ENCODE measurements around the gene NKG7.
"Not testable (repeated sequence)": the region's sequence is repeated elsewhere in the genome, so short reads cannot be mapped to it uniquely, and the experiment has no call there.

The NKG7 gene, protein sequence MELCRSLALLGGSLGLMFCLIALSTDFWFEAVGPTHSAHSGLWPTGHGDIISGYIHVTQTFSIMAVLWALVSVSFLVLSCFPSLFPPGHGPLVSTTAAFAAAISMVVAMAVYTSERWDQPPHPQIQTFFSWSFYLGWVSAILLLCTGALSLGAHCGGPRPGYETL

GRCh38 chr19:51372649-51373504 lies at the start of gene NKG7:
NKG7 (minus strand) TSS chr19:51372654; CDS start chr19:51372535, 119 bp downstream.
- TF ChIP-seq, protein P1, sequence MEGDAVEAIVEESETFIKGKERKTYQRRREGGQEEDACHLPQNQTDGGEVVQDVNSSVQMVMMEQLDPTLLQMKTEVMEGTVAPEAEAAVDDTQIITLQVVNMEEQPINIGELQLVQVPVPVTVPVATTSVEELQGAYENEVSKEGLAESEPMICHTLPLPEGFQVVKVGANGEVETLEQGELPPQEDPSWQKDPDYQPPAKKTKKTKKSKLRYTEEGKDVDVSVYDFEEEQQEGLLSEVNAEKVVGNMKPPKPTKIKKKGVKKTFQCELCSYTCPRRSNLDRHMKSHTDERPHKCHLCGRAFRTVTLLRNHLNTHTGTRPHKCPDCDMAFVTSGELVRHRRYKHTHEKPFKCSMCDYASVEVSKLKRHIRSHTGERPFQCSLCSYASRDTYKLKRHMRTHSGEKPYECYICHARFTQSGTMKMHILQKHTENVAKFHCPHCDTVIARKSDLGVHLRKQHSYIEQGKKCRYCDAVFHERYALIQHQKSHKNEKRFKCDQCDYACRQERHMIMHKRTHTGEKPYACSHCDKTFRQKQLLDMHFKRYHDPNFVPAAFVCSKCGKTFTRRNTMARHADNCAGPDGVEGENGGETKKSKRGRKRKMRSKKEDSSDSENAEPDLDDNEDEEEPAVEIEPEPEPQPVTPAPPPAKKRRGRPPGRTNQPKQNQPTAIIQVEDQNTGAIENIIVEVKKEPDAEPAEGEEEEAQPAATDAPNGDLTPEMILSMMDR (IDR thresholded peaks at IDR 0.05; ENCODE audit: insufficient read depth, low read depth, low read length, missing control alignments): no peak
- peak within 1 kb of the TSS; percentile 24 for H3K4me3 ChIP-seq (ENCODE audit: low read depth, low read length)
- peak; percentile 80 for DNase-seq (ENCODE audit: low read depth)

DNA sequence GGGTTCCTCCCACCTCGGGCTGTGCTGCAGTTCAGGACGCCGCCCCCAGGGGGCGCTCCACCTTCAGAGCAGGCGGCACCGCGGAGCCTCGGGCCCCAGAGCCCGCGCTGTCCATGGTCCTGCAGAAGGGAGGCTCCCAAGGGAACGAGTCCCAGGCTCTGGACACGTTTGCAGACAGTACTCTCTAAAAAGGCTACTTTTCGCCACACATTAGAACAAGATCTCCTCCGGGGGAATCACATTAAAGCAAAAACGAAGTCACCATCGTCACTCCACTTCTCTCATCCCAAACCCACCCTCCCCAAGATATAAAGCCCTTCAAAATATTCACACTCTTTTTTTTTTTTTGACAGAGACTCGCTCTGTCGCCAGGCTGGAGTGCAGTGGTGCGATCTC lies 49.6 kb upstream of the NKG7 start:
- H3K4me3 ChIP-seq (ENCODE audit: low read depth, low read length): no peak overlapping the region
- TF ChIP-seq, protein P1 (IDR thresholded peaks at IDR 0.05; ENCODE audit: insufficient read depth, low read depth, low read length, missing control alignments): peak; percentile 99
- DNase-seq (ENCODE audit: low read depth): peak; percentile 86

DNA sequence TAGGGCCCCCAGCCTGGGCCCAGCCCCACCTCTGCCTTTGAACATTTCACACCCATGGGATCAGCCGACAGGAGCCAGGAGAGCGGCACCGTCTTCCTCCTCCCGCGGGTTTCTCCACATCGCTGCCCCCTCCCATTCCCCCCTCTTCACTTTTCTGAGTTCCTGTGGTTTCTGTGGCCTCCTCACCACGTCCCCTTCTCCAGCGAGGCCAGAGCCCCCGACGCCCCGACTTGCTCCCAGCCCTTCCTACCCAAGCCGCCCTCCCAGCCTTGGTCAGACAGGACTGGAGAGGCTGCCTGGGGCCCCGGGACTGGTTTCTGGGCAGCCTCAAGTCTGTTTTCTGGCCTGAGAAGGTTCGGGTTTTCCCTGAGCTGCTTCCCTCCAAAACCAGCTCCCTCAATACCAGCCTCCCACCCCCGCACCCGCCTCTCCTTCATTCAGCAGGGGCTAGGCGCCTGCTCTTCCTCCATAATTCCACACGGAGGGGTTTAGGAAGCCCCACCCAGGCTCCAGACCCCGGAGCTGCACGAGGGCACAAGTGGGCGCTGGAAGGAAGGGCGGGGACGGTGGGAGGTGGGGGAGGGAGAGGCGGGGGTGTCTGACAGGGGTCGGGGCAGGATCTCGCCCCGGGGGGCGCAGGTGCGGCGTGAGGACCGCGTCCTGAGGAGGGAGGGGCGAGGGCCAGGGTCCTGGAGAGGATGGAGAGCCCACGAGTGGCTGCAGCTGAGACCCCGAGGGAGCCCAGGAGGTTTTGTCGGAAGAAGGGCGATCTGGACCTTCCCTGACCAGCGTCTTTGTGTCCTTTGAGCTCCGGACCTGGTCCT lies 49.0 kb upstream of the NKG7 start:
- TF ChIP-seq, protein P1 (IDR thresholded peaks at IDR 0.05; ENCODE audit: insufficient read depth, low read depth, low read length, missing control alignments): no peak
- no peak for DNase-seq (ENCODE audit: low read depth)
- H3K4me3 ChIP-seq (ENCODE audit: low read depth, low read length): no peak overlapping the region

GRCh38 chr19:51420511-51420910 lies 48.1 kb upstream of the NKG7 start:
- H3K4me3 ChIP-seq (ENCODE audit: low read depth, low read length); DNase-seq (ENCODE audit: low read depth): not testable (repeated sequence)

DNA sequence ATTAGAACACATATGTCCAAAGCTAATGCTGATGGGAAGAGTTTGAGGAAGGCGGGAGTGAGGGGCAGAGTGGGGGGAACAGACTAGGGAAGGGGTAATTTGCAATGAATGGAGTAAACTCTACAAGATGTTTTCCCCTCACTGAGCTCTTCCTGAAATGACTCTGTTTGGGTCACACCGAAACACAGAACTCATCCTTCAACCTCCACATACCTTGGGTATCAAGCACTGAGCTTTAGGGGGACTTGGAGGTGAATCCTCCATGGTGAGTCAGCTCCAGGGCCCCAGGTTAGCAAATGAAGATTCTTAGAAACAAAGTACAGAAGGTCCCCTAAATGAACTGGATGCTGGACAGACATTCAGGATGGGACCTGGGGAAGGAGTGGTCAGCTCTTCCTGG lies 46.3 kb upstream of the NKG7 start:
- DNase-seq (ENCODE audit: low read depth): peak; percentile 41
- no peak overlapping the region for H3K4me3 ChIP-seq (ENCODE audit: low read depth, low read length)
- TF ChIP-seq, protein P1 (IDR thresholded peaks at IDR 0.05; ENCODE audit: insufficient read depth, low read depth, low read length, missing control alignments): no peak

DNA sequence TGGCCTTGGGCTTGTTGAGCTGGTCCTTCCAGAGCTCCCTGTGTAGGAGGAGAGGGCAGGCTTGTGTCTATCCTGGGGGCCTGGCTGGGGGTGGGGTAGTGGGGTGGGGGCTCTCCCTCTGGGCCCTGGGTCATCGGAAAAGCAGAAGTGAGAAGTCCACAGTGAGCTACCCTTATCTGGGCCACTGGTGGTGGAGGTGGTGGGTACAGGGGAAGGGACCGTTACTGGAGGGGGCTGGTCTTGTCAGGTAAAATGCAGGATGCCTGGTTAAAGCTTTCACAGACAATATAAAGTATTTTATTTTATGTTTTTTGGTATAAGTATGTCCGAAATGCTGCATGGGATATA lies 45.3 kb upstream of the NKG7 start:
- TF ChIP-seq, protein P1 (IDR thresholded peaks at IDR 0.05; ENCODE audit: insufficient read depth, low read depth, low read length, missing control alignments): no peak
- H3K4me3 ChIP-seq (ENCODE audit: low read depth, low read length): peak overlapping the region; percentile 51; the same call in 1 of the 2 replicates
- DNase-seq (ENCODE audit: low read depth): peak; percentile 40
